HG03432 (cell line): Measurements from ENCODE around the gene CAMK2A.

ENCODE experiments used
- ATAC-seq: cut with Tn5 transposase; IDR thresholded peaks from one replicate; pipeline ENCODE4 v1.9.1; 2021; ENCODE audit warnings: mild to moderate bottlenecking, moderate library complexity; ENCODE audit not compliant: unreplicated experiment

Gene CAMK2A

GRCh38 chr5:150215979-150216944 is 73.3 kb downstream of the CAMK2A start:
- no peak for ATAC-seq

GRCh38 chr5:150214289-150214688 is 75.3 kb downstream of the CAMK2A start:
- ATAC-seq, result no peak

- no peak for ATAC-seq
These were observed 76.0 kb downstream of the CAMK2A start for GRCh38 chr5:150213530-150213929.

GRCh38 chr5:150211156-150212030 is 78.2 kb downstream of the CAMK2A start:
- no peak for ATAC-seq

GRCh38 chr5:150210644-150211043 is 78.9 kb downstream of the CAMK2A start:
- ATAC-seq, result no peak

- ATAC-seq, result no peak
These were observed 80.4 kb downstream of the CAMK2A start for GRCh38 chr5:150209099-150209635.

- no peak for ATAC-seq
These were observed 81.1 kb downstream of the CAMK2A start for GRCh38 chr5:150208187-150209098.

- no peak for ATAC-seq
These were observed 82.8 kb downstream of the CAMK2A start for GRCh38 chr5:150206779-150207115.

GRCh38 chr5:150206098-150206778 is 83.3 kb downstream of the CAMK2A start:
- no peak for ATAC-seq

GRCh38 chr5:150204590-150204960 is 85.0 kb downstream of the CAMK2A start:
- ATAC-seq, result no peak

GRCh38 chr5:150203832-150204589 is 85.6 kb downstream of the CAMK2A start:
- ATAC-seq, result no peak

GRCh38 chr5:150202501-150202900 is 87.1 kb downstream of the CAMK2A start:
- no peak for ATAC-seq

GRCh38 chr5:150197476-150197875 is 92.1 kb downstream of the CAMK2A start:
- no peak for ATAC-seq

GRCh38 chr5:150196986-150197385 is 92.6 kb downstream of the CAMK2A start:
- ATAC-seq, result no peak

- no peak for ATAC-seq
These were observed 93.1 kb downstream of the CAMK2A start for GRCh38 chr5:150196514-150196913.

GRCh38 chr5:150195736-150196485 is 93.7 kb downstream of the CAMK2A start:
- no peak for ATAC-seq

- ATAC-seq, result no peak
These were observed 97.1 kb downstream of the CAMK2A start for GRCh38 chr5:150192462-150192861.

GRCh38 chr5:150190987-150191386 is 98.6 kb downstream of the CAMK2A start:
- ATAC-seq, result no peak
